Measurements from ENCODE around the gene TSPAN18.

Gene TSPAN18

DNA sequence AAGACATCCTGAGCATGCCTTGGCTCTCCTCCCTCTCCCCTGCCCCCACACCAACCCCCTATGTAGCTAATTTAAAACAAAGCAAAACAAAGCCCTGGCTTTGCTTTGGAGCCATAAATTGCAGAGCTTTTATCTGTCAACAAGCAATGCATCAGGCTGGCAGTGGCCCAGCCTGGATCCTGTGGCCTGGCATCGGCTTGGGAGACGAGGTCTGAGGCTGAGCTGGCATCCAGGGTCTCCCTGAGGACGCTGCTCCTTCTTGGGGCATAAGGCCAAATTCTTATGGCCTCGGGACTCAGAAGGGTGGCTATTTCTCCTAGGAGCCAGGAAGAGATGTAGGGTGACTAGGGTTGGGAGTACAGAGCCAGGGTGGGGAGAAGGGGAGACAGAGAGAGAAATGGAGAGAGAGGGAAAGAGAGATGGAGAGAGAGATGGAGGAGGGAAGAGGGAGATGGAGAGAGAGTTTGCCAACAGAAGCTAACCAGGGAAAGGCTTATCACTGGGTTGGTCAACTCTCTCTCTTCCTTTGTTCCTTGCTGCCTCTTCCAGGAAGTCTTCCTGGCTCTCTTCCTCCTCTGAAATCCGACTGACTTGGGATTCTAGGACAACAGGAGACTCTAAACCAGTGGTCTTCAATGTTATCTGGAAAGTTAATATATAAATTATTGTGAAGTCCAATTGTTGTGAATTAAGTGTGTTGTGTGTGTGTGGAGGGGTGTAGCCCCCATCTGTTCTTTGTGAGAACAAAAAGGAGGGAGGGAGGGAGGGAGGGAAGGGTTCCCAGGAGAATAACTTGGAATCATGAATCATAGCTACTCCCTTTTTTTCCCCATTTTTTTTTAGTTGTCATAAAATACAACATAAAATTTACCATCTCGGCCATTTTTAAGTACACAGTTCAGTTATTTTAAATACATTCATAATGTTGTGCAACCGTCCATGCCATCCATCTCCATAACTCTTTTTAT, 29.1 kb downstream of the TSPAN18 start:
- TF ChIP-seq, protein P1, sequence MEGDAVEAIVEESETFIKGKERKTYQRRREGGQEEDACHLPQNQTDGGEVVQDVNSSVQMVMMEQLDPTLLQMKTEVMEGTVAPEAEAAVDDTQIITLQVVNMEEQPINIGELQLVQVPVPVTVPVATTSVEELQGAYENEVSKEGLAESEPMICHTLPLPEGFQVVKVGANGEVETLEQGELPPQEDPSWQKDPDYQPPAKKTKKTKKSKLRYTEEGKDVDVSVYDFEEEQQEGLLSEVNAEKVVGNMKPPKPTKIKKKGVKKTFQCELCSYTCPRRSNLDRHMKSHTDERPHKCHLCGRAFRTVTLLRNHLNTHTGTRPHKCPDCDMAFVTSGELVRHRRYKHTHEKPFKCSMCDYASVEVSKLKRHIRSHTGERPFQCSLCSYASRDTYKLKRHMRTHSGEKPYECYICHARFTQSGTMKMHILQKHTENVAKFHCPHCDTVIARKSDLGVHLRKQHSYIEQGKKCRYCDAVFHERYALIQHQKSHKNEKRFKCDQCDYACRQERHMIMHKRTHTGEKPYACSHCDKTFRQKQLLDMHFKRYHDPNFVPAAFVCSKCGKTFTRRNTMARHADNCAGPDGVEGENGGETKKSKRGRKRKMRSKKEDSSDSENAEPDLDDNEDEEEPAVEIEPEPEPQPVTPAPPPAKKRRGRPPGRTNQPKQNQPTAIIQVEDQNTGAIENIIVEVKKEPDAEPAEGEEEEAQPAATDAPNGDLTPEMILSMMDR (IDR thresholded peaks at IDR 0.05) = no peak

DNA sequence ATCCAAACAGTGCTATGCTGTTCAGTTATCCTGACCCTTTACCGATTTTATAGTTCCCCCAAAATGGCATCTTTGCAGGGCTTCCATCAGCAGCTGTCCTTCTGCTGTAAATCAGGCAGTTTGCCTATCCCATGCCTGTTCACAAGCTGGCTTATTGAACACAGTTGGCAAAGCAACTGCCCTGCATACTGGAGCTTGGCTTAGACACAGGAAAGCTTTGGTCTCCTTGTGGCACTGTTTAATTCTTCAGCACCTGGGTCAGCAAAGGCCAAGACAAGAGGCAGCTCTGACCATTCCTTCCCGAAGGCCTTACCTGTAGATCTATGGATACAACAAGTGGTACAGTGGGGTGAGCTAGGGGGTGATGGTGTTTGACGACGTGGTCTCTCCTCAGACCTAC, 32.2 kb downstream of the TSPAN18 start:
- TF ChIP-seq, protein P1 (IDR thresholded peaks at IDR 0.05) = no peak

DNA sequence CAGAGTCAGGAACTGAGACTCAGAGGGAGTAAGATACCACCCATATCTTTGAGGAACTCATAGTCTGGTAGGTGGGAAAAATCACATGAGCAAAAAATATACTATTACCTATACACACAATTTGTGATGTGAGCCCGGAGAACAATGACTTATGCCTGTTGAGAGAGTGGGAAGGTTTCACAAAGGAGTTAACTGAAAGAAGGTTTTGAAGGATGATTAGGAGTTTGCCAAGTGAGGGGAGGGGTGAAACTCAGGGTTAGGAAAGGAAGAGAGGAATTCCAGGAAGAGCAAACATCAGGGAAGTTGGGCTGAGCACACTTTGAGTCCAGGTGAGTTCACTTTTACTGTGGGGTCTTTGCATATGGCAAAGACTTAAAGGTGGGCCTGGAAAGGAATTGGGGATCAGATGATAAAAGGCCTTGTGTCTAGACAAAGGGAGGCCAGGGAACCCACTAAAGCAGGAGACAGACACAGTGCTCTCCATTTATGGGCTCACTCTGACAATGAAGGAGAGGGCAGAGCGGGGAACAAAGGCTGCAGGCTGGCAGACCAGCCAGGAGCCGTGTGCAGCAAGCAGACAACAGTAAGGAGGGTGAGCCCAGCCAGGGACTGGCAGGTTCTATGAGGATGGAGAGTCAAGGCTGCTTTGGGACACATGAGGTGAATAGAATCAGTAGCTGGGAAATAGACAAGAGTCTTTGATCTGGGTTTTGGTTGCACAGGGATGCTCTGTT, 33.1 kb downstream of the TSPAN18 start:
- TF ChIP-seq, protein P1 (IDR thresholded peaks at IDR 0.05) = no peak

DNA sequence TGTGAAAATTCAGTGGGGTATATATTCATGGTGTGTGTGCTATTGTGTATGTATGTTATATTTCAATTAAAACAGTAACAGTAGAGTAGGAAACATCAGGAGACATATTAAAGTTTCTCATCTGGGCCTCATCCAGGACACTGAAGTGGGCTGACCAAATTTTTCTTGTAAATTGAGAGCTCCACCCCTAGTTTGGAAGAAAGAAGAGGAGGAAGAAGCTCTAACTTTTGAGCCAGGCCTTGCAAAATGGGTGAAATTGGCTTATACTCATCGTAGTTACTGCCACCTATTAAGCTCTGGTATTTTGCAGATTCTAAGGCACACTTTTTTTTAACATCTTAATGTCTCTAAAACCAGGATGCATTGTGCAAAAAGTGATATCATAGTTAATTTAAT, 33.7 kb downstream of the TSPAN18 start:
- TF ChIP-seq, protein P1 (IDR thresholded peaks at IDR 0.05) = no peak

DNA sequence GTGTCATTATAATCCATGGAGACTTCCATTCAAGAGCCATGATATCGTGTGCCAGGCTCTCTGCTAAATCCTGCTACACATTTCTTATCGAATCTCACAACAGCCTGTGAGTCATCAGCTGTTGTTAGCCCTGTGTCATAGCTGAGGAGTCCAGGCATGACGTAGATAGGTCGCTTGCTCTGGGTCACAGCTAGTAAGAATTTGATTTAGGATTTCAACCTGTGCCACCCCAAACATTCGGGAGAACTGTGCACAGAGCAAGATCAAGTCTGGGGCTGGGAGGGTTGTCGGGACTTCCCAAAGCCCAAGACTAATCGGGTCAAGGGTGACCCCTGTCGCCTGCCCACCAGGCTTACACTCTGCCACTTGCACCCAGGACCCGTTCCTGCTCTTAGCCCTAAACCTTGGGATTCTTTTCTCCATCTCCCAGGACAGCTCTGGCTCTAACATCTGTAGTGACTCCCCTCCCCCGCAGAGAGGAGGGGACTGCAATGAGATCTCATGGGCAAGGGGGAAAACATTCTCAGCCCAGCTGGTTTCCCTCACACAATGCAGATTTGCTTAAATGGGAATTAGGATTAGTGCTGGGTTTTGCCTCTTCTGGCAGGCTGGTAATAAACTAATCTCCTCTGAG, 34.3 kb downstream of the TSPAN18 start:
- TF ChIP-seq, protein P1 (IDR thresholded peaks at IDR 0.05) = no peak

DNA sequence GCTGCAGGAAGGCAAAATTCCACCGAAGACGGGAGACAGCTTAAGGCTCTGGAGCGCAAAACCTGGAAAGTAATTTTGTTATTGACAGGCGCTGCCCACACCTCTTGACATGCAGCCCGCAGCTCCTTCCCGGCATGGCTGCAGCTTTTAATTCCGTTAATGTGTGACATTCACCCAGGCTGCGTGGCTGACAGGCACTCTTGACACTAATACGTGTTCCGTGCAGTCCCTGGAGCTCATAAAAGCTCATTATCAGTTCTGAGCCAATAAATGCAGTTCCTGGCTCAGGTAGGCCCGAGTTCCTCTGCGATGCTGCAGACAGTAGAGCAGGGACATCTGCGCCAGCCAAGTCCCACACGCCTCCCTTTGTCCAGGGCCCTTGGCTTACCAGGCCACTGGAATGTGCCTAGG, 34.8 kb downstream of the TSPAN18 start:
- TF ChIP-seq, protein P1 (IDR thresholded peaks at IDR 0.05) = no peak

DNA sequence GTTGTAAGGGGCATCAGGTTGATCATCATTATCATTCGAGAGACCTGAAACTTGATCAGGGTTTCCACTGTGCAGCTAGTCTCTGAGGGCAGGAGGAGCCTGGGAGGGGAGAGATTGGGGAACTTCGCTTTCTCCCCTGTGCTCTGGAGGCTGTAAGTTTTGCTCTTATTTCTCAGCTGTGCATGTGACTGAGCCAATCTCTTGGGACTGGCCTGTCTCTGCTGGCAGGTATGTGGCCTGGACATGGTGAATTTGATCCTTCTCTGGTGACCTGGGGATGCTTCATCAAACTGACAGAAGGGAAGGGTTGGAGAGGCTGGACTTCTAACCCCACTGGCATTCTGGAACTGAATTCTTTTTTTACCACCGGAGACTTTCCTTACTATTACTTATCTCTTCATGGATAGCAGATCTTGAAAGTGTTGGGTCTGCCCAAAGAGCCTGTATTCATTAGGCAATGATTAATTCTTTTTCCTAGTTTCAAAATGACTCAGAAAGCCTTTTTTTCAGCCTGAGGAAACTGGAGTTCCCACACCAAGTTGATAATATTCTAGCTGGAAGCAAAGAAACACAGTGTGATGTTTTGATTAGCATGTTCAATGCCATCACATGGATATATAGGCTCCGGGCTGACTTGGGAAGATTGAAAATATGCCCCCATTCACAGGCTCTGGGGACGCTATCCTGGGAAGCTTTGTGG, 36.5 kb downstream of the TSPAN18 start:
- TF ChIP-seq, protein P1 (IDR thresholded peaks at IDR 0.05) = no peak
